Upper lobe of left lung (tissue), 4 donors: ENCODE data around the gene IGSF11.

ENCODE experiments used
- EP300 ChIP-seq, 4 donors: sonication (generic); formaldehyde crosslinking; IDR thresholded peaks; one replicate each; pipeline ENCODE4 v1.5.1; 2017; ENCODE audit warnings: antibody characterized with exemption in 4 of 4, control low read depth in 2 of 4
- TF ChIP-seq, protein P1 (sequence below), 6 experiments: fragments of 450-650 bp in 4 of 6; fragments of 200-600 bp in 2 of 6; sonication (generic) in 2 of 6; IDR thresholded peaks; one replicate each; pipeline ENCODE4 v1.5.1; 2016 to 2019; ENCODE audit warnings: antibody characterized with exemption in 6 of 6

DNA sequence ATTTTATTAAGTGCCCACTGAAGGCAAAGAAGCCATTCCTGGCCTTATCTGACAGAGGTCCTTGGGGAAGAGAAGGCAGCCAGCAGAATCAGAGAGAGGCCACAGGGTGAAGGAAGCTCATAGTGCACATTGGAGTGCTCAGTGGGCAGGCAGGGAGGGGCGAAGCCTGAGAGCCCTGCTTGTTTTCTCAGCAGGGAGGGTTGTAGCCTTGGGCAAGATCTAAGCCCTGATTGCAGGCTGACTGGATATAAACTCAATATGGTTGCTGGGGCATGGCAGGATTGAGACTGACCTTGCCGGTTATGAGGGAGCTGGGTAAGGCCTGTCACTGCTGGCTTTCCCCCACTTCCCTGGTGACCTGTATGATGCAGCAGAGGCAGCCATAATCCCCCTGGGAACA is 7.5 kb upstream of the IGSF11 start:
- TF ChIP-seq, protein P1, sequence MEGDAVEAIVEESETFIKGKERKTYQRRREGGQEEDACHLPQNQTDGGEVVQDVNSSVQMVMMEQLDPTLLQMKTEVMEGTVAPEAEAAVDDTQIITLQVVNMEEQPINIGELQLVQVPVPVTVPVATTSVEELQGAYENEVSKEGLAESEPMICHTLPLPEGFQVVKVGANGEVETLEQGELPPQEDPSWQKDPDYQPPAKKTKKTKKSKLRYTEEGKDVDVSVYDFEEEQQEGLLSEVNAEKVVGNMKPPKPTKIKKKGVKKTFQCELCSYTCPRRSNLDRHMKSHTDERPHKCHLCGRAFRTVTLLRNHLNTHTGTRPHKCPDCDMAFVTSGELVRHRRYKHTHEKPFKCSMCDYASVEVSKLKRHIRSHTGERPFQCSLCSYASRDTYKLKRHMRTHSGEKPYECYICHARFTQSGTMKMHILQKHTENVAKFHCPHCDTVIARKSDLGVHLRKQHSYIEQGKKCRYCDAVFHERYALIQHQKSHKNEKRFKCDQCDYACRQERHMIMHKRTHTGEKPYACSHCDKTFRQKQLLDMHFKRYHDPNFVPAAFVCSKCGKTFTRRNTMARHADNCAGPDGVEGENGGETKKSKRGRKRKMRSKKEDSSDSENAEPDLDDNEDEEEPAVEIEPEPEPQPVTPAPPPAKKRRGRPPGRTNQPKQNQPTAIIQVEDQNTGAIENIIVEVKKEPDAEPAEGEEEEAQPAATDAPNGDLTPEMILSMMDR (IDR thresholded peaks at IDR 0.05): no peak
- no peak for TF ChIP-seq EP300 (IDR thresholded peaks at IDR 0.05)
